DOHH2 (cell line): ENCODE measurements around the gene NFE2L2.
A peak's percentile ranks its signal among the peaks of the same experiment; 100 is the strongest.

ENCODE experiments used
- H3F3A ChIP-seq: fragments of 200-600 bp; sonication (generic), shearing (Covaris generic); 2 replicates; pipeline ENCODE4 v1.6.0; 2016; ENCODE audit warnings: antibody characterized with exemption, mild to moderate bottlenecking; ENCODE audit not compliant: control insufficient read depth, insufficient read depth
- H3K27ac ChIP-seq: fragments of 200-600 bp; sonication (generic); 2 replicates; pipeline ENCODE4 v1.5.1; 2014; ENCODE audit warnings: low read depth, mild to moderate bottlenecking, low read length, moderate library complexity
- H3K27me3 ChIP-seq: fragments of 200-600 bp; sonication (generic); 2 replicates; pipeline ENCODE4 v1.6.1; 2014; ENCODE audit warnings: mild to moderate bottlenecking, low read length, mixed read lengths; ENCODE audit not compliant: control insufficient read depth
- H3K36me3 ChIP-seq: fragments of 200-600 bp; sonication (generic); 2 replicates; pipeline ENCODE4 v1.6.1; 2014; ENCODE audit warnings: mild to moderate bottlenecking, low read length, moderate library complexity, mixed read lengths; ENCODE audit not compliant: control insufficient read depth
- H3K4me1 ChIP-seq: fragments of 200-600 bp; sonication (generic); 2 replicates; pipeline ENCODE4 v1.6.1; 2014; ENCODE audit warnings: mild to moderate bottlenecking, low read length, mixed read lengths; ENCODE audit not compliant: control insufficient read depth
- H3K4me2 ChIP-seq: fragments of 200-600 bp; sonication (generic); 2 replicates; pipeline ENCODE4 v1.6.0; 2014; ENCODE audit warnings: mild to moderate bottlenecking, low read length, moderate library complexity
- H3K4me3 ChIP-seq: fragments of 200-600 bp; sonication (generic); 2 replicates; pipeline ENCODE4 v1.5.1; 2014; ENCODE audit warnings: mild to moderate bottlenecking, low read length, mixed read lengths
- H3K79me2 ChIP-seq: fragments of 200-600 bp; sonication (generic); 2 replicates; pipeline ENCODE4 v1.6.1; 2014; ENCODE audit warnings: mild to moderate bottlenecking, low read length, mixed read lengths; ENCODE audit not compliant: control insufficient read depth
- H3K9me2 ChIP-seq: fragments of 200-600 bp; sonication (generic); replicated peaks from 2 replicates; pipeline ENCODE4 v1.6.1; 2014; ENCODE audit warnings: mild to moderate bottlenecking, low read length, mixed read lengths; ENCODE audit not compliant: control insufficient read depth
- H3K9me3 ChIP-seq: fragments of 200-600 bp; sonication (generic); 2 replicates; pipeline ENCODE4 v1.6.1; 2014; ENCODE audit warnings: antibody characterized with exemption, low read length, mixed read lengths; ENCODE audit not compliant: control insufficient read depth, insufficient read depth
- H4K20me1 ChIP-seq: fragments of 200-600 bp; sonication (generic); 2 replicates; pipeline ENCODE4 v1.6.0; 2014; ENCODE audit warnings: low read depth, mild to moderate bottlenecking, antibody characterized with exemption, low read length, moderate library complexity; ENCODE audit not compliant: control insufficient read depth, insufficient read depth
- EZH2phosphoT487 ChIP-seq: fragments of 200-600 bp; sonication (generic); IDR thresholded peaks from 2 replicates; pipeline ENCODE4 v1.6.1; 2017; ENCODE audit warnings: borderline replicate concordance, mild to moderate bottlenecking, antibody characterized with exemption, low read length, moderate library complexity, mixed read lengths
- TF ChIP-seq, protein P1 (sequence below): fragments of 200-600 bp; sonication (generic); IDR thresholded peaks from one replicate; pipeline ENCODE4 v1.5.1; 2014; ENCODE audit warnings: antibody characterized with exemption, mild to moderate bottlenecking, low read depth, low read length; ENCODE audit not compliant: poor library complexity, severe bottlenecking

Gene NFE2L2

DNA sequence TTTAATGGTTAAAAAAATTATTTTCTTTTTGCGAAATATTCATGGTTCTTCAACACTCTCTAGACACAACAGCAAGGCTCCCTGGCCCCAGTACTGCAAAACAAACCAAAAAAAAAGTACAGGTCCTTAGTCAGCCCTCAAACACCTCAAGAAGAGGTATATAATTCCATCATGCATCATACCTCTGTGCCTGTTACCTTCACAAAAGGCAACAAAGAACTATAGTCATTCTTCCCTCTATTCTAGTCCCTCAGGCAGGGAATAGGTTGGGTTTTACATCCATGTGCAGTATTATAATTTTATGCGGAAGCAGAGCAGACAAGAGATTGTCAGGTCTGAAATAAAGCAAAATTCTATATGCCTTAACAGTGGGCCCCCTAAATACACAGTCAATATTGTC, 8.5 kb downstream of the NFE2L2 start:
- Histone ChIP-seq H3K9me3 (no peaks in the 10 kb centered on the region), H3K4me3 (no peak overlapping the region), H3K27me3 (no peaks in the 10 kb centered on the region), H3K27ac (no peak overlapping the region), H3K4me1 (peaks cover 11% of the 10 kb centered on the region), H3K9me2 (no peaks in the 10 kb centered on the region), H3K4me2 (no peak overlapping the region), H3K79me2 (peaks cover 100% of the 10 kb centered on the region), H4K20me1 (peaks cover 57% of the 10 kb centered on the region), H3K36me3 (peaks cover 80% of the 10 kb centered on the region), H3F3A (0 out of 2 replicates have a peak, but pooled peaks cover 4% of the 10 kb centered on the region)
- TF ChIP-seq, protein P1, sequence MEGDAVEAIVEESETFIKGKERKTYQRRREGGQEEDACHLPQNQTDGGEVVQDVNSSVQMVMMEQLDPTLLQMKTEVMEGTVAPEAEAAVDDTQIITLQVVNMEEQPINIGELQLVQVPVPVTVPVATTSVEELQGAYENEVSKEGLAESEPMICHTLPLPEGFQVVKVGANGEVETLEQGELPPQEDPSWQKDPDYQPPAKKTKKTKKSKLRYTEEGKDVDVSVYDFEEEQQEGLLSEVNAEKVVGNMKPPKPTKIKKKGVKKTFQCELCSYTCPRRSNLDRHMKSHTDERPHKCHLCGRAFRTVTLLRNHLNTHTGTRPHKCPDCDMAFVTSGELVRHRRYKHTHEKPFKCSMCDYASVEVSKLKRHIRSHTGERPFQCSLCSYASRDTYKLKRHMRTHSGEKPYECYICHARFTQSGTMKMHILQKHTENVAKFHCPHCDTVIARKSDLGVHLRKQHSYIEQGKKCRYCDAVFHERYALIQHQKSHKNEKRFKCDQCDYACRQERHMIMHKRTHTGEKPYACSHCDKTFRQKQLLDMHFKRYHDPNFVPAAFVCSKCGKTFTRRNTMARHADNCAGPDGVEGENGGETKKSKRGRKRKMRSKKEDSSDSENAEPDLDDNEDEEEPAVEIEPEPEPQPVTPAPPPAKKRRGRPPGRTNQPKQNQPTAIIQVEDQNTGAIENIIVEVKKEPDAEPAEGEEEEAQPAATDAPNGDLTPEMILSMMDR: no peak
- no peak for TF ChIP-seq EZH2phosphoT487

GRCh38 chr2:177255227-177255601, 9.3 kb downstream of the NFE2L2 start:
- Histone ChIP-seq H4K20me1 (peaks cover 63% of the 10 kb centered on the region), H3K79me2 (peaks cover 100% of the 10 kb centered on the region), H3K27me3 (no peaks in the 10 kb centered on the region), H3K4me2 (no peak overlapping the region), H3K27ac (no peak overlapping the region), H3K4me1 (peaks cover 6% of the 10 kb centered on the region), H3K9me2 (no peaks in the 10 kb centered on the region), H3K4me3 (no peak overlapping the region), H3K36me3 (peaks cover 82% of the 10 kb centered on the region), H3K9me3 (no peaks in the 10 kb centered on the region), H3F3A (0 out of 2 replicates have a peak, but pooled peaks cover 4% of the 10 kb centered on the region)
- TF ChIP-seq, protein P1: no peak
- TF ChIP-seq EZH2phosphoT487: no peak

GRCh38 chr2:177254433-177255226, 9.9 kb downstream of the NFE2L2 start:
- Histone ChIP-seq H3K4me1 (peaks cover 4% of the 10 kb centered on the region; the same call in 1 of the 2 replicates), H3K9me2 (no peaks in the 10 kb centered on the region), H3F3A (0 out of 2 replicates have a peak, but pooled peaks cover 4% of the 10 kb centered on the region), H4K20me1 (peaks cover 63% of the 10 kb centered on the region), H3K4me2 (no peak overlapping the region), H3K36me3 (peaks cover 81% of the 10 kb centered on the region), H3K27ac (no peak overlapping the region), H3K27me3 (no peaks in the 10 kb centered on the region), H3K4me3 (no peak overlapping the region), H3K9me3 (no peaks in the 10 kb centered on the region), H3K79me2 (peaks cover 100% of the 10 kb centered on the region)
- TF ChIP-seq EZH2phosphoT487: no peak
- TF ChIP-seq, protein P1: peak; percentile 79
